Gastrocnemius medialis (tissue), 4 donors: Measurements from ENCODE around the gene PSG1.

Experiments
- CTCF ChIP-seq, 5 experiments: fragments of 450-650 bp in 3 of 5; fragments of 200-600 bp in 2 of 5; sonication (generic) in 2 of 5; IDR thresholded peaks in 4 of 5; conservative IDR thresholded peaks in 1 of 5; 1 replicate in 4 of 5; 2 replicates in 1 of 5; pipeline ENCODE4 v1.5.1; 2016 to 2019; ENCODE audit warnings: antibody characterized with exemption in 5 of 5, mild to moderate bottlenecking in 3 of 5, moderate library complexity in 3 of 5
- POLR2A ChIP-seq, 2 donors: fragments of 450-650 bp; IDR thresholded peaks; one replicate each; pipeline ENCODE4 v1.6.1; 2017; ENCODE audit warnings: antibody characterized with exemption in 2 of 2, mild to moderate bottlenecking in 2 of 2, moderate library complexity in 2 of 2

- no peak for TF ChIP-seq POLR2A (IDR thresholded peaks at IDR 0.05)
- TF ChIP-seq CTCF (IDR thresholded peaks at IDR 0.05 in 4 of 5, conservative IDR thresholded peaks at IDR 0.05 in 1 of 5), result no peak
Observed at GRCh38 chr19:42879613-42880012, at the start of gene PSG1.
